COLO668 (cell line): ENCODE data around the gene CCDC78.
"Not testable (repeated sequence)": the region's sequence is repeated elsewhere in the genome, so short reads cannot be mapped to it uniquely, and the experiment has no call there.

Experiments
- DNase-seq: peaks from one replicate; lab custom pipeline; 2025; ENCODE audit not compliant: unreplicated experiment; lab: John Stamatoyannopoulos, UW

CCDC78 gene

DNA sequence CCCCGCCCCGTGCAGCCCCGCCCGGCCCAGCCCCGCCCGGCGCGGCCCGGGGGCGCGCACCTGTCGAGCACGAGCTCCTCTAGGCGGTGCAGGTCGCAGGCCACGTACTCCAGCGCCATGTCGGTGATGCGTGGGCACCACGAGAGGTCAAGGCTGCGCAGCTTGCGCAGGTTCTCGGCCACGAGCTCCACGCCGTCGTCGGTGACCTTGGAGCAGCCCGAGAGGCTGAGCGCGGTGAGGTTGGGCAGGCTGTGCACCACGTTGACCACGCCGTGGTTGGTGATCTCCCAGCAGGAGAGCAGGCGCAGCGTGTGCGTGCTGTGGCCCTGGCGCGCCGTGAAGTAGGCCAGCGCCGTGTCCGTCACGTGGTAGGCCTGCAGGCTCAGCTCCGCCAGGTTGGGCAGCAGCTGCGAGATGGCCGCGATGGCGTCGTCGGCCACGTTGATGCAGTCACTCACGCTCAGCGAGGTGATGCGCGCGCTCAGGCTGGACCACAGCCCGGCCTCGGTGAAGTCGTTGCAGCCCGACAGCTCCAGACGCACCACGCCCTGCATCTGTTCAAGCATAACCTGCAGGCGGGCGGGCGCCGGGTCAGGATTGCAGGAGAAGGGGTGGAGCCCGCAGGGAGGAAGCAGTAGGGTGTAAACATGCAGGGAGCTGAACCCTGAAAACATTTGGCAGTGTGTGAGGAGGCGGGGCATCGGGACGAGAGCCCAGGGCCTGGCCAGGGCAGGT is 30.7 kb downstream of the CCDC78 start:
- DNase-seq: peak; percentile 97

DNA sequence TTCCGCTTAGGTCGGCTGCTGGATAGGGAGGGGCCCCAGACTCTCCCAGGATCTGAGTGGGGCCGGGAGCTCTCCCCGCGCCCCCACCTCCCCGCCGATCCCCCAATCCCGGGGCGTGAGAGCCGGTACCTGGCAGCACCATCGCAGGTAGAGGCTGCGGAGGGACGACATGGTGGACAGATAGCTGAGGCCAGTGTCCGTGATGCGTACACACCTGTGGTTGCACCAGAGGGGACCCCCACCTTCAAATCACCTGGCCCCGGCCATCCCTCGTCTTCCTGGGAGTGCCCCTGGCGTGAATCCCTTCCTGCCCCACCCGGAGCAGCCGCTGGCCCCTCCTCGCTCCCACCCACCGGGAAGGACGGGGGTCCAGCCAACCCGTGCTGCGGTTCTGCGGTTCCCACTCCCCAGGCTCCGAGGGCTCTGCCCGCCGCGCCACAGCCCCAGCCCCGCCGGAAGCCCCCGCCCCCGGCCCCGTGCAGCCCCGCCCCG is 31.3 kb downstream of the CCDC78 start:
- DNase-seq: no peak

DNA sequence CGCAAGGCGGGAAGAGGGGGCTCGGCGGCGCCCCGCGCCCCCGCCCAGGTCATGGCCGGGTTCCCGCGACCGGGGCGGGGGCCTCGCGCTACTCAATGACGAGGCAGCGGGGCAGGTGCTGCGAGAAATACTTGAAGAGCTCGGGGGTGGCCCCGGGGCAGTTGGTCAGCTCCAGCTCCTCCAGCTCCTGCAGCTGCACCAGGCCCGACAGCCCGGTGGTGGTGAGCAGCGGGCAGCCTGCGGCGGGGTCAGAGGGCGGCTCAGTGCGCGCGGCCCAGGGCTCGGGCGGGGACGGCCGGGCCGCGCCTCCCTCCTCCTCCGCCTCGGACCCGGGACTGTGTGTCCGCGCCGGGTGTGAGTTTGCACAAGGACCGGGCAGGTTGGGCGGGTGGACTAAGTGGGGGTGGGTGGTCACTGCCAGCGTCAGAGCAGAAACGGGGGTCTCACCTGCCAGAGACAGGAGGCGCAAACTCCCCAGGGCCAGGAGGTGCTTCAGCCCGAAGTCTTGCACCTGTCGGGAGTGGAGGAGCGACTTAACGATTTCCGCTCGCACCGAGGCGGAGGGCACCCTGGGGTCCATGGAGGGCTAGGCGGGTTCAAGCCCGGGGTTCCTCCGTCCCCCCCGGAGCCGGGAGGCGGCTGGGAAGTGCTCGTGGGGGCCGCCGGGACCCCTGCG is 31.9 kb downstream of the CCDC78 start:
- peak; percentile 16 for DNase-seq

DNA sequence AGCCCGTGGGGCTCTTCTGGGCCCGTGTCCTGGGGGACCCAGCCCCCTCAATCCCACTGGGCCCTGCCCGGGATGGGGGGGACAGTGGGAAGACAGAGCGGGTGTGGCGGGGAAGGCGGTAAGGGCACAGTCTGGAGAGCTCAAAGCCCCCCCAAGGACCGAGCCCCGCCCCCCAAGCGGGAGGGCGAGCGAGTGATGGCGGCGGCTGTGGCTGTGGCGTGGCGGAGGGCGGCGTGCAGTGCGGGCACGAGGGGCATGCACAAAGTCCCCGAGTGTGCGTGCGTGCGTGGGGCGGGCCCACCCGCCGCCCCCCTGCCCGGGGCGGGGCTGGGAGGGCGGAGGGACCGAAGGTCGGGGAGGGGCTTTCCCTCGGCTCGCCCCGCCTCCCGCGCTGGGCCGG is 32.5 kb downstream of the CCDC78 start:
- no peak for DNase-seq

DNA sequence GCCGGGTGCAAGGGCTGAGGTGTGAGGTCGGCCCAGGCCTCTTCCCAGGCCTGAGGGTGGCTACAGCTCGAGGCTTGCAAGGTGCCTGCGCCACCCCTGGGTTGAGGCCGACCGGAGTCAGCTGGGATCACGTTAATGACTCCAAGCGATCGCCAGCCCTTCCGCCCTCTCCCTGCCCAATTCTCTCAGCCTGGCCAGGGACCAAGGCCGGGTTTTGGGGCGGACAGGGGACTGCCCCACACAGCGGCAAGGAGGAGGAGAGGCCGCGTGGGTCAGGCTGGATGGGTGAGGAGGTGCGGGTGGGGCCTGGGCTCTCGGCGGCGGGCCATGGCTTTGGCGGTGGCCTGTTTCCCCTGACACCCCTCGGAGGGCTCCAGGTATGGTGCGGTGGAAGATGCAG is 32.9 kb downstream of the CCDC78 start:
- DNase-seq: no peak

DNA sequence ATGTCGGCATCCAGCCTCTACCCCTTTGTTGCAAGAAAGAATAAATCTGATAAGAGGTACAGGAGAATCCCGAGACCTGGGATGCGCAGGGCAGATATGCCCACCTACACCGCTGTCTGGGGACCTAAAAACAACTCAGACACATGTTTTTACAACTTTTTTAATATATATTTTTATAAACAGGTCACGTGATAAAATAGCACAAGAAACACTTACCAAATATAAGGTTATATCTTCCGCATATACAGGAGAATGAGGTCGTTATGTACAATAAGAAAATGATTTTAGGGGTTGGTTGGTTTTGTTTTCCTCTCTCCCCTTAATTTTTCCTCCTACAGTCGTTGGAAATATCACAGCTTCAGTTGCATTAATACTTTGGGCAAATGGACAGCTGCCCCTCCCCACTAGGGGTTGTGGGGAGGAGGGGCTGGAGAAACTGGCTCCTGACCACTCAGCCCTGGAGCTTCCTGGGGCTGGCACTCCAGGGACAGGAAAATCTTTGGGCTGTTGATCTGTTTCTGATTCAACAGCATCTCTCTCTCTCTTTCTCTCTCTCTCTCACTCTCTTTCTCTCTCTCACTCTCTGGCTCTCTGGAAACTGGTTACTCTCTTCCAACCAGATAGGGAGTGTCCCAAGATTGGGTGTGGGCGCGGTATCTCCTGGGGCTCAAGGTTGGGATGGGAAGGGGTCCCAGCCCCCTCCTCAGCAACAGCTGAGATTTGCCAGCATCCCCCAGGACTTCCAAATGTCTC is 33.7 kb downstream of the CCDC78 start:
- DNase-seq: no peak

DNA sequence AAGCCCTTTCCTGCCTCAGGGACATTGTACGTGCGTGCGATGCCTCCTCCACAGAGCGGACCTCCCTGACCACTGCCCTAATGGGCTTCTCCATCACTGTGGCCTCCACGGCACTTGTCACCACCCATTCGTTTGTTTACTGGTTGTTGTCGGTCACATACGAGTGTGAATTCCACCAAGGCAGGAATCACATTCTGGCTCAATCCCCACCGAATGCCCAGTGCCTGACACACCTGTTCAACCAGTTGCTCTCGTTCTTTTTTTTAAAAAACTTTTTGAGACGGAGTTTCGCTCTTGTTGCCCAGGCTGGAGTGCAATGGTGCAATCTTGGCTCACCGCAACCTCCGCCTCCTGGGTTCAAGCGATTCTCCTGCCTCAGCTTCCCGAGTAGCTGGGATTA is 35.0 kb downstream of the CCDC78 start:
- DNase-seq: not testable (repeated sequence)

DNA sequence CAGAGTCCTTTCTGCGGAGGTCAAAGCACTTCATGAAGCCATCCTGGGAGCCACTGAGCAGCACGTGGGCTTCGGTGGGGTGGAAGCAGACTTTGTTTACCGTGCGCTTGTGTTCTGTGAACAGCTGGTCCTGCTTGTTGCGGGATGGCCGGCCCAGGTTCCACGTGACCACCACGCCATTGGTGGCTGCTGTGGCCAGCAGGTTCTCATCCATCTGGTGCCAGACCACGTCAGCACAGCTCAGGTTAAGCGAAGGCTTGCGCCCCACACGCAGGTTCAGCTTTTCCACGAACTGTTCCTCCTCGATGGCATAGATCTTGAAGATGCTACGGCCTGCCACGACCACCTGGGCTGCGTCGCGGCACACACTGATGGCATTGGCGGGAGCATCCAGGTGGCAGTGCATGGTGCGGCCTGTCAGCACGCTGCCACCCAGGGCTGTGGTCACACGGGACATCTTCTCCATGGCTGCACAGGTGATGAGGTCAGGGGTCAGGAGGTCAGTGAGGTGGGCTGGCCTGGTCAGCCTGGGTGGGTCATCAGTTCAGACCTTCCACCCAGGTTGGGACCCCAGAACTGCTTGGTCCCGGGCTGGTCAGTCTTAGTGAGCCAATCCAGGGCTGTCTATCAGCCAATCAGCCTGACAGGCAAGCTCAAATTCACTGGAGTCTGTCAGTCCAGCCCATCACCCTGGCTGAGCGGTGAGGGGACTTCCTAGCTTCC is 36.9 kb downstream of the CCDC78 start:
- DNase-seq: no peak

DNA sequence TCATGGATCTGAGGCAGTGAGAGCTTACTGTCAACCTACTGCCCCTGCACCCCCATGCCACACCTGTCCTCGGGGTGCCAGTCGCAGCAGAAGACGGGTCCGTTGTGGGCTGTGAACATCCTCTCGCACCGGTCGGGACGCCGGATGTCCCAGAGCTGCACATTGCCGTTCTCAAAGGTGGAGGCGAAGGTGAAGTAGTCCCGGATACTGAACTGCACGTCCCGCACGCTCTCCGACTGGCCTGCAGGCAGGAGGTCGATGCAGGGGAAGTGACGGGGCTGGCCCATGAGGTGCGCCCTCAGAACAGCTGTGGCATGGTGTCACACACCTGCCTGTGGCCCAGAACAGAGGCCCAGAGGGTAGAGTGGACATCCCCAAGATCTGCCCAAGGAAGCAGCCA is 38.7 kb downstream of the CCDC78 start:
- DNase-seq: no peak

DNA sequence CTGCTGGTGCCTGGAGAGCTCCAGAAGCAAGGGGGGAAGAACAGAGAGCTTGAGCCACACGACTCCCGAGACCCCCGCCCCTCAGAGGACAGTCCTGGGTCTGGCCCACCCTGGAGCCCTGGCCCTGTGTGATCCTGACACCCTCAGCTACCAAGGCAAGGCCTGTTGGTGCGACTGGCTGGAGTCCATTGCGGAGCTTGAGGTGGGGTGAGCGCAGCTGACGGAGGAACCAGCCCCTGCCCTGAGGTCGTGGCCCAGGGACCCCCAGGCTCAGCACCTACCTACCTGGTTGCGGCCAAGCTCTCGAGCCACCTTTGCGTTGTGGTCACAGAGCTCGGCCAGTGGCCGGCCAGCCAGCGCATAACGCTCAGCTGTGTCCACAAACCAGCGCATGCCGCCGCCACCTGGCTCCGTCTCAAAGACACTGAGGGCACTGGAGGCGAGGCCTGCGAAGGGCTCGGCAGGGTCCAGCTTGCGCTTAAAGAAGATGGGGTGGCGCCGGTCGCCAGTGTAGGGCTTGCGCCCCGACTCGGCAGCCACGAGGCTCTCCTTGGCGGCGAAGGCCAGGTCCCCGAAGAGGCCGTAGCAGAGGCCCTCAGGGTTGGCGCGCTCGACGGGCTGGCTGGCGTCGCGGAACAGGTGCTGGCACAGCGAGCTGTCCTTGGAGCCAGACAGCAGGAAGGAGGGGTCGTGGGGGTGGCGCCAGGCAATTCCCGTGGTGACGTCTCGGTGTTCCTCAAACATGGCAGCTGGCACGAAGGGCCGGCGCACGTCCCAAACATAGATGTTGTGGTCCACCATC is 39.6 kb downstream of the CCDC78 start:
- no peak for DNase-seq

DNA sequence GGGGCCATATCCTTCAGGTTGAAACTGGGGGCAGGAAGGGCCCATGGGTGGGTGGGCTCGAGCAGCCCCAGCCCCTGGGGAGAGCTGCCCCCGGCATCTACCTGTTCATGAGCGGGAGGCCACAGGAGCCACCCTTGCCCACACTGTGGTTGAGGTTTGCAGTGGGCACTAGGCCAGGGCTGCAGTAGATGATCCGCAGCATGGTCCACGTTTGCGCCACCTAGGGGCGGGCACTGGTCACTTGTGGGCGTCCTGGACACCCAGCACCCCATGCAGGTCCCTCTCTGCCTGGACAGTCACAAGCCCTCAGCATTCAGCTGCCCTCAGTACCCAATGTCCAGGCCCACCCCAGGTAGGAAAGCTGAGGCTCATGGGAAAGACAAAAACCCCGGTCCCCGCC is 40.3 kb downstream of the CCDC78 start:
- DNase-seq: peak; percentile 86

DNA sequence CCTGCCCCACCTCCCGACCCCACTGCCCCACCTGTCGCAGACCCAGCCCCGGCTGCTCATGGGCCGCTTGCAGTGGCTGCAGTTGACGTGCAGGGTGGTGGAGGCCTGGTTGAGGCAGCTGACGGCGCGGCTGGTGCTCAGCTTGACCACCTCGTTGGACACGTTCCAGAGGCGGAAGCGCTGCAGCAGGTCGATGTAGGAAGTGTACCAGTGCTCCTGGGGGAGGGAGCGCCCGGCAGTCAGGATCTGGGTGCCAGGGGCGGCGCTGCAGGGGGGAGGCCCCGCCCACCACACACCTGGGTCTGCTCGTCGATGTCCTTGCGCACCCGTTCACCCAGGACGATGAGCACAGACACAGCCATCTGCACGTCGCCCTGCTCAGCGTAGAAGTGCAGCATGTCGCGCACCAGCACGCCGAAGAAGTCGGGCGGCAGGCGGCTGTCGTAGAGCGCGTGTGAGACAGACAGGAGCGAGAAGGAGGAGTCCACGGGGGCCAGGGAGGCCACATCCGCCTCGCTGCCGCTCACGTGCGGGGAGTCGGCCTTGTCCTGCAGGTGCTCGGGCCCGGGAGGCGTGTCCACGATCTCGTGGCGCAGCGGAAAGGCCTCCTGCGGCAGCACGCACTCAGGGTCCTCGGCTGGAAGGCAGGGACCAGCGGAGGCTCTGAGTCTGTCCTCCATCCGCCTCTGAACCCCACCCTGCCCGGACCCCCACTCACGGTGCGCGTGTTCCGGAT is 41.1 kb downstream of the CCDC78 start:
- DNase-seq: peak; percentile 95

DNA sequence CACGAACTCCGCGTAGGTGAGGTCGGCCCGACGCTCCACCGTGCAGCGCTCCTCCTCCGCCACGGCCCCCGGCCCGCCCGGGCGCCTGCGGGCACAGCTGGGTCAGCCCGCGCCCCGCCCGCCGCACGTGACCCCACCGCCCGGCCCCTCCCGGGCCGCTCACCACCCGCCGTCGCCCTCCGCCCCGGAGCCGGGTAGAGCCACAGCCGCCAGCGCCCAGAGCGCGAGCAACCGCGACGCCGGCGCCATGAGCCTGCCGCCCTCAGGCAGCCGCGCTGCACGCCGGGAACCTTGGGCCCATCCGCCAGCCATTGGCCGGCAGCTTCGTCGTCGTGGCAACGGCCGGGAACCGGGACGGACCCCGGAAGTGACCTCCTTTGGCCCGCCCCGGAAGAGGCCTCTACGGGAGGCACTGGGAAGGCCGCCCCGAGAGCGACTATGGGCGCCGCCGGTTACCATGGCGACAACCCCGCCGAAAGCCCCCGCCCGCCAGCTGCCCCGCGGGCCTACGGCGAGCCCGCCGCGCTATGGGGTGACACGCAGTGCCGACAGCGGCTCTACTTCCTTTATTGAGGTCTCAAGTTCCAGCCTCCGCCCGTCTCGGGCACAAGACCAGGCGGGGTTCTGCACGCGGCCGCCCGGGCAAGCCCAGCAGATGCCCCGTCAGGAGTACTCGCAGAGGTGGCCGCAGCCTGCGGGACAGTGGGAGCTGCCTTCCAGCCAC is 42.0 kb downstream of the CCDC78 start, which contains the start of gene JMJD8:
TSS of gene JMJD8 (minus strand) at position 264 of the 724 bp plus-strand sequence. CDS start at position 249, 15 bp downstream.
- peak; percentile 99 for DNase-seq

DNA sequence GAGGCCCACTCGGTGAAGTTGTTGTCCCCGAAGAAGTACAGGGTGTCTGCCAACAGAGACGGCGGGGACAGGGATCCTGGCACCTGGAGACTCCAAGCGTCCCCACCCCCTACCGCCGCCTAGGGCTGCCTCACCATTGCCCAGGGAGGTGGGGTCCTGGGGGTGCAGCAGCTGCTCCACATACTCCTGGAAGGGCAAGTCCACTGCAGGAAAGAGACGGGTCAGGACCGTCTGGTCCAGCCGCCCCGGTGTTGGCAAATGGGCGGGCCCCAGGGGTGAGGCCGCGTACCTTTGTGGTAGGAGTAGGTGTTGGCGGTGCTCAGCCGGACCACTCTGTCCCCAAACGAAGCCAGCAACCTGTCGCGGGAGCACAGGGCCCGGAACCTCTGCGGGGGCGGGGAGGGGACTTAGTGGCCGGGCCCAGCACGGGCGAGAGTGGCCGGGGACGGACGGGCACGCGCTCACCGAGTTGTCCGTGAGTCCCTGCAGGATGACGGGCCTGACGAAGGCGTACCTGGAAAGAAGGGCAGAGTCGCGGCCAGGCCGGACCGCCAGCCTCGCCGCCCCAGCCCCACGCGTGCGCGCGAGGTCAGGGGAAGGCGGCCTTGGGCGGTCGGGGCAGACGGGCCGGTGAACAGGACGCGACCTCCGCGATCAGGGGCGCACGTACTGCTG is 42.7 kb downstream of the CCDC78 start:
- peak; percentile 48 for DNase-seq

DNA sequence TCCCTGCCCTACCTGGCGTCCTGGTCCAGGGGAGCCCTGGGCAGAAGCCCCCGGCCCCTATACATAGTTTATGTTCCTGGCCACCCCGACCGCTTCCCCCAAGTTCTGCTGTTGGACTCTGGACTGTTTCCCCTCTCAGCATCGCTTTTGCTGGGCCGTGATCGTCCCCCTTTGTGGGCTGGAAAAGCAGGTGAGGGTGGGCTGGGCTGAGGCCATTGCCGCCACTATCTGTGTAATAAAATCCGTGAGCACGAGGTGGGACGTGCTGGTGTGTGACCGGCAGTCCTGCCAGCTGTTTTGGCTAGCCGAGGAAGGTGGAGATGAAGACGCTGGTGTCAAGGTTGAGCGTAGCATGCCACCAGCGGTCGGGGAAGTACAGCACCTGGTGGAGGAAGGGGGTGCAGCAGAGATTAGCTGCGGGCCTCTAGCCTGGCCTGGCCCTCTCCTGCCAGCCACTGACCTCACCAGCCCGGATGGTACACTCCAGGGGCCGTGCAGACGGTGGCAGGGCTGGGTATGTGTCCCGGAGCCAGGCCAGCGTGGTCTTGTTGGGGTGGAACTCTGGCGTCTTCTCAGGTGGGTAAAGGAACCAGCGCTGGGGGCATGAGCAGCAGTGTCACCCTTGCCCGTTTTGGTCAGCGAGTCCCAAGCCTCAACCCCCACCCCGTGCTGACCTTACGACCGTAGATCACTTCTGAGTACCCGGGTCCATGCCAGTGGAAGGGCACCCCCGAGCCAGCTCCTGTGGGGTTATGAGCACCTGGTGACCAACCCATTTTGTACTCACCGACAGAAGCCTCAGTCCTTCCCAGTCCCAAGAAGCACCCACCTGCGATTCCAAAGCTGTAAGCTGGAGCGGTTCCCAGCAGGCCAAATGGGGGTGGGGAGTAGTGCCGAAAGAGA is 43.5 kb downstream of the CCDC78 start:
- no peak for DNase-seq

DNA sequence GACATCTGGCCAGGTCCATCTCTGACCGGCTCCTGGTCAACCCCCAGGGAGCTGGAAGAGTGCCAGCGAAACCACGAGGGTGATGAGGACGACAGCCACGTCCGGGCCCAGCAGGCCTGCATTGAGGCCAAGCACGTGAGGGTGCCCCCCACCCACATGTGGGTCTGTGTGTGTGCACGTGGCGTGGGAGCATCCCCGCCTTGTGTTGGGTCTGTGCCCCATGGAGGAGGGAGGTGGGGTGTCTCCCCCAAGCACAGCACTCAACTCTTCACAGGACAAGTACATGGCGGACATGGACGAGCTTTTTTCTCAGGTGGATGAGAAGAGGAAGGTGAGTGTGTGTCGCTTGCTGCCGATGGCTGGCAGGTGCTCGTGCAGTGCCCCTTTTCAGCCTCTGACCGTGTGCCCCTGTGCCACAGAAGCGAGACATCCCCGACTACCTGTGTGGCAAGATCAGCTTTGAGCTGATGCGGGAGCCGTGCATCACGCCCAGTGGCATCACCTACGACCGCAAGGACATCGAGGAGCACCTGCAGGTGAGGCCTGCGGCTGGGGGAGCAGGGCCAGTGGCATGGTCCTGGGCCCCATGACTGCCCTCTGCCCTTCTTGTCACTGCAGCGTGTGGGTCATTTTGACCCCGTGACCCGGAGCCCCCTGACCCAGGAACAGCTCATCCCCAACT is 44.4 kb downstream of the CCDC78 start:
- peak; percentile 50 for DNase-seq
